BLaER1 treated with 17β-estradiol and CSF1 and Interleukin-3, amounts not matched to agents 10 nM and 100 nM (cell line): Measurements from ENCODE around the gene FAM83G.
A peak's percentile ranks its signal among the peaks of the same experiment; 100 is the strongest.

Experiments used
- H3K27ac ChIP-seq, 11 experiments: shearing (Covaris generic); formaldehyde crosslinking; 2 replicates each; pipeline ENCODE4 v1.8.1; 2022
- H3K27me3 ChIP-seq, 11 experiments: shearing (Covaris generic); formaldehyde crosslinking; 2 replicates each; pipeline ENCODE4 v1.8.1; 2022
- H3K36me3 ChIP-seq, 11 experiments: shearing (Covaris generic); formaldehyde crosslinking; 2 replicates each; pipeline ENCODE4 v1.8.1; 2022
- H3K4me1 ChIP-seq, 10 experiments: shearing (Covaris generic); formaldehyde crosslinking; 2 replicates each; pipeline ENCODE4 v1.8.1; 2022
- H3K4me2 ChIP-seq, 11 experiments: shearing (Covaris generic); formaldehyde crosslinking; 2 replicates each; pipeline ENCODE4 v1.8.1; 2022
- H3K4me3 ChIP-seq, 10 experiments: shearing (Covaris generic); formaldehyde crosslinking; 2 replicates each; pipeline ENCODE4 v1.8.1; 2022
- H3K9ac ChIP-seq, 11 experiments: shearing (Covaris generic); formaldehyde crosslinking; 2 replicates each; pipeline ENCODE4 v1.8.1; 2022
- H3K9me3 ChIP-seq, 11 experiments: shearing (Covaris generic); formaldehyde crosslinking; replicated peaks in 1 of 11; 2 replicates each; pipeline ENCODE4 v1.8.1; 2022
- H4K20me1 ChIP-seq, 11 experiments: shearing (Covaris generic); formaldehyde crosslinking; 2 replicates each; pipeline ENCODE4 v1.8.1; 2022
- Cebpa-rat ChIP-seq, 11 experiments: shearing (Covaris generic); IDR thresholded peaks; 2 replicates each; pipeline ENCODE4 v1.8.1; 2022

Gene FAM83G

DNA sequence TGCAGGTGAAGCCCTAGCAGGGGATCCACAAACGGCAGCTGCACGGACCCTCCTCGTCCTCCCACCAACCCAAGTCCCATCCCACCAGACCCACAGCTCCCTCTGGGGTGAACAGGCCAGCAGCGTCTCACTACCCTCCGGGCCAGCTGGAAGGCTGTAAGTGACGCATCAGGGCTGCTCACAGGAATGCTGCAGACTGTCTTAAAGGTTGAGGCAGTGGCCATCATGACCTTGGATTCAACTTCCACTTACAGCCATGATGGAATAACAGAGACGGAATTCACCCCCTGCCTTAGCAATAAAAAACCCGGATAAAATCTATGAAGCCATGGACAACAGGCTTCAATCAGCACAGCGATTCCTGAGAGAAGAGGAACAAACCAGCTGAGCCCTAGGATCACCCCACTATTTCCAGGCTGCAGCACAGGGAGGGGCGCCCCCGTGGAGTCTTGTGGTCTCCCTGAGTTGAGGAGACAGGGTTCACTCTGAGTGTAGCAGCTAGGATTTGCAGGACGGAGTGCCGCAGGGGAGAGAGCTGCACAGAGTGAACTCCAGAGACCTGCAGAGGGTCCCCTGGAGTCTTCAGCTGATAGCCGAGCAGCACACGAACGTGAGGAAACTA, 10.5 kb downstream of the FAM83G start:
- H3K27ac ChIP-seq: no peak overlapping the region

DNA sequence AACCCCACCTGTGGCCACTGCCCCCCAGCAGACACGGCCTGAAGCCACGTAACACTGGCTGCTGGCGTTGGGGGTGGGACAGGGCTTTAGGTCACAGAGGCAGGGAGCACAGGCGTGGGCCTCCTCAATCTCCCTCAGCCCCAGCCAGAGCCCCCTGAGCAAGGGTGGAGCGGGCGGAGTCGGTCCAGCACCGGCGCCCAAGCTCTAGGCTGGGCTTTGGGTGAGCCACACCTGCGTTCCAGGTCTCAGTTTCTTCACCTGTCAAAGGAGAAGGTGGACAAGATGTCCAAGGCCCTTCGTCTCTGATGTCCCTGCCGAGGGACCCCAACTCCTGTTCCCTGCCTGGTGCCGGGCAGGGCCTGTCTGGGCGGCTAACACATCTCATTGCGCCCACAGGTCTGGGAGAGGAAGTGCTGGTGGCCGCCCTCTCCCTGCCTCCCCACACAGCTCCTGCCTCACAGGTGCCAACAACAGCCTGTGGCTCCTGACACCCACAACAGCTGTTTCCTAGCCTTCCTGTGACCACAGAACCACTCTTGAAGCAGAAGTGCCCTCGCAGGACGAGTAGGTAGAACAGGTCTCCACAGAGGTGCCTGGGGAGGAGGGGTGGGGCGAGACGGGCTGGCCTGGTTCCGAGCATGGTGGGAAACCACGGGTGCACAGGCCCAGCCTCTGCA, 12.0 kb downstream of the FAM83G start:
- H3K27ac ChIP-seq: no peak overlapping the region
- no peak for TF ChIP-seq Cebpa-rat (IDR thresholded peaks at IDR 0.05)
- H3K4me1 ChIP-seq: peaks cover 6 to 17% (median 13%) of the 10 kb centered on the region in 10 experiments; a peak in 19 of 20 replicates
- peaks cover 0 to 34% (median 24%) of the 10 kb centered on the region in 11 experiments; a peak in 18 of 22 replicates for H3K27me3 ChIP-seq
- H3K4me2 ChIP-seq: peak overlapping the region; percentile 39 to 83 (median 72); a peak in 21 of 22 replicates
- H3K9me3 ChIP-seq: peaks cover 18 to 26% (median 20%) of the 10 kb centered on the region in 11 experiments
- H3K36me3 ChIP-seq: peaks cover 0 to 28% (median 0%) of the 10 kb centered on the region in 11 experiments; a peak in 3 of 22 replicates
- H3K4me3 ChIP-seq: no peak overlapping the region
- peaks cover 0 to 85% (median 4%) of the 10 kb centered on the region in 11 experiments; a peak in 11 of 22 replicates for H4K20me1 ChIP-seq
- H3K9ac ChIP-seq: peak overlapping the region in 2 of 11 experiments; percentile 12 to 14; a peak in 3 of 22 replicates

More for the DNA sequence above, 10.5 kb downstream of the FAM83G start:
- no peak for TF ChIP-seq Cebpa-rat (IDR thresholded peaks at IDR 0.05)
- Histone ChIP-seq H3K9ac (no peak overlapping the region), H3K4me1 (peaks cover 6 to 17% (median 13%) of the 10 kb centered on the region in 10 experiments; a peak in 19 of 20 replicates), H3K36me3 (peaks cover 0 to 16% (median 0%) of the 10 kb centered on the region in 11 experiments; a peak in 3 of 22 replicates), H3K4me2 (no peak overlapping the region), H3K4me3 (no peak overlapping the region), H3K27me3 (peaks cover 0 to 29% (median 19%) of the 10 kb centered on the region in 11 experiments; a peak in 16 of 22 replicates), H3K9me3 (peaks cover 18 to 26% (median 20%) of the 10 kb centered on the region in 11 experiments), H4K20me1 (peaks cover 0 to 86% (median 4%) of the 10 kb centered on the region in 11 experiments; a peak in 10 of 22 replicates)

DNA sequence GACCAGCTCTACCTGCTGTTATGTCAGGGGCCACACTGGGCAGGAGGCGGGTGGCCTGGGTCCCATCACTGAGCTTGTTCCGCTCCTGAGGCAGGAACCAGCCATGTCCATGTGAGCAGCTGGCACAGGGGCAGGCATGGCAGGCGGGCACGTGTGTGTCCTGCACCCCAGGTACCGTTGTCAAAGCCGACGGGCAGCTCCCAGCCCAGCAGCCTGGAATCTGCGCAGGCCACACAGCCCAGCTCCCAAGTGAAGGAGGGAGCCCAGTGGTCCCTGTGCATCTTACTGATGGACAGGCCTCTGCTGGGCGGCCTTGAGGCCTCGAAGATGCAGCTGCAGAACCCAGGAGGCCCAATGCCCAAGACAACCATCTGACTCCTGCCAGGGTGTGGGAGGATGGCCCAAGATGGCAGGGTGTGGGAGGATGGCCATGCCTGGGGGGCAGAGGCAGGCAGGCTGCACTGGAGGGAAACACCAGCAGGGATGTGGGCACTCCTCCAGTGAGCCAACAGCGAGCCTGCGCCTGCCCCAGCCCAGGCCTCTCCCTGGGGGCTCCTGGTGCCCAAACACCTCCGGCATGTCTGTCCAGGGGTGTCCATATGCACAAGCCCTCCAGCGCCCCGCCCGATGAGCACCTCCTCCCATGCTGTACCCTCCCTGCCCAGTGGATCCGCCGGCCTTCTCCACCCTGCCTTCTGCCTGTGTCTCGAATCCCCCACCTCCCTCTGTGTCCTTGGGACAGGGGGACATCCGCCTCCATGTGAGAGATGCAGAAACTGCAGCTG, 12.8 kb downstream of the FAM83G start:
- H3K4me2 ChIP-seq: peak overlapping the region in 9 of 11 experiments; percentile 57 to 83 (median 72); a peak in 12 of 22 replicates
- no peak overlapping the region for H3K9ac ChIP-seq
- no peak overlapping the region for H3K27ac ChIP-seq
- peaks cover 0 to 85% (median 4%) of the 10 kb centered on the region in 11 experiments; a peak in 11 of 22 replicates for H4K20me1 ChIP-seq
- H3K9me3 ChIP-seq: peaks cover 18 to 26% (median 20%) of the 10 kb centered on the region in 11 experiments
- peaks cover 0 to 33% (median 0%) of the 10 kb centered on the region in 11 experiments; a peak in 3 of 22 replicates for H3K36me3 ChIP-seq
- peaks cover 0 to 43% (median 33%) of the 10 kb centered on the region in 11 experiments; a peak in 18 of 22 replicates for H3K27me3 ChIP-seq
- H3K4me1 ChIP-seq: peaks cover 6 to 24% (median 19%) of the 10 kb centered on the region in 10 experiments; a peak in 19 of 20 replicates
- no peak for TF ChIP-seq Cebpa-rat (IDR thresholded peaks at IDR 0.05)
- H3K4me3 ChIP-seq: no peak overlapping the region

- Histone ChIP-seq H3K4me3 (no peak overlapping the region), H3K36me3 (peaks cover 0 to 29% (median 0%) of the 10 kb centered on the region in 11 experiments; a peak in 3 of 22 replicates), H3K27me3 (peaks cover 0 to 48% (median 34%) of the 10 kb centered on the region in 11 experiments; a peak in 18 of 22 replicates), H3K4me2 (no peak overlapping the region), H3K27ac (no peak overlapping the region), H4K20me1 (peaks cover 0 to 86% (median 4%) of the 10 kb centered on the region in 11 experiments; a peak in 11 of 22 replicates), H3K9me3 (peaks cover 8 to 14% (median 11%) of the 10 kb centered on the region in 11 experiments), H3K4me1 (peaks cover 6 to 30% (median 23%) of the 10 kb centered on the region in 10 experiments; a peak in 19 of 20 replicates), H3K9ac (no peak overlapping the region)
- TF ChIP-seq Cebpa-rat (IDR thresholded peaks at IDR 0.05): no peak
These were observed 14.2 kb downstream of the FAM83G start for GRCh38 chr17:18990331-18990730.

GRCh38 chr17:18988546-18989173, 15.9 kb downstream of the FAM83G start:
- H3K27me3 ChIP-seq: peaks cover 0 to 44% (median 28%) of the 10 kb centered on the region in 11 experiments; a peak in 18 of 22 replicates
- peaks cover 6 to 30% (median 23%) of the 10 kb centered on the region in 10 experiments; a peak in 19 of 20 replicates for H3K4me1 ChIP-seq
- no peak for TF ChIP-seq Cebpa-rat (IDR thresholded peaks at IDR 0.05)
- peaks cover 0 to 83% (median 4%) of the 10 kb centered on the region in 11 experiments; a peak in 11 of 22 replicates for H4K20me1 ChIP-seq
- H3K9me3 ChIP-seq: no peaks in the 10 kb centered on the region
- H3K36me3 ChIP-seq: peaks cover 0 to 29% (median 0%) of the 10 kb centered on the region in 11 experiments; a peak in 3 of 22 replicates
- no peak overlapping the region for H3K4me3 ChIP-seq
- no peak overlapping the region for H3K9ac ChIP-seq
- no peak overlapping the region for H3K4me2 ChIP-seq
- H3K27ac ChIP-seq: no peak overlapping the region

DNA sequence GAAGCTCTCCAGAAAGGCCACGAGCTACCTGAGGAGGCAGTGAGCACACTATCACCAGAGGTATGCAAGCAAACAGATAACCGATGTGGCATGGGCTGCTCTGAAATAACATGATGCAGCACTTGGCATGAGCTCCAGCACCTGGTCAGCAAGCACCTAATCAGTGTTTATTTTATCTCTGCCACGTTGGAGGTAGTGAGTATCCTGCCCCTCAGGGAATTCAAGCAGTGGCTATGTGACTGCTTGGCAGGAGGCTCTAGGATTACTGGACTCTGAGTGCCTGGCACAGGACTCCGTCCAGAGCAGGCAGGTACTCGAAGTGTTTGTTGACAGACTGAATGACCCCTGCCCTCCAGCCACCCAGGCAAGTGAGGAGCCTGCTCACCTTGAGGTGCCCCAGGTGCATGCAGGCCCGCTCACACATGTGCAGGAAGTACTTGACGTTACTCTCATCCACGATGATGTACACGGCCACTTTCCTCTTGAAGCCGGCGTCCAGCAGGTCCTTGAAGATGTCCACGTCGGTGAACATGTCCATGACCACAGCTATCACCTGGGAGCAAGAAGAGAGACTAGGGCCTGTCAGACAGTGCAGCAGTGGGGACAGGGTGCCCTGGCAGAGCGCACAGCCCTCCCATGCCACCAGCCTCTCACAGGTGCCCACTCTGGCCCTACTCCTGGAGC, 16.6 kb downstream of the FAM83G start:
- Histone ChIP-seq H3K27me3 (peaks cover 0 to 38% (median 22%) of the 10 kb centered on the region in 11 experiments; a peak in 16 of 22 replicates), H3K4me2 (no peak overlapping the region), H3K27ac (no peak overlapping the region), H3K4me1 (peaks cover 6 to 25% (median 21%) of the 10 kb centered on the region in 10 experiments; a peak in 19 of 20 replicates), H3K9me3 (no peaks in the 10 kb centered on the region), H3K9ac (no peak overlapping the region), H4K20me1 (peaks cover 0 to 76% (median 4%) of the 10 kb centered on the region in 11 experiments; a peak in 11 of 22 replicates), H3K36me3 (peaks cover 0 to 29% (median 0%) of the 10 kb centered on the region in 11 experiments; a peak in 3 of 22 replicates), H3K4me3 (no peak overlapping the region)
- no peak for TF ChIP-seq Cebpa-rat (IDR thresholded peaks at IDR 0.05)

DNA sequence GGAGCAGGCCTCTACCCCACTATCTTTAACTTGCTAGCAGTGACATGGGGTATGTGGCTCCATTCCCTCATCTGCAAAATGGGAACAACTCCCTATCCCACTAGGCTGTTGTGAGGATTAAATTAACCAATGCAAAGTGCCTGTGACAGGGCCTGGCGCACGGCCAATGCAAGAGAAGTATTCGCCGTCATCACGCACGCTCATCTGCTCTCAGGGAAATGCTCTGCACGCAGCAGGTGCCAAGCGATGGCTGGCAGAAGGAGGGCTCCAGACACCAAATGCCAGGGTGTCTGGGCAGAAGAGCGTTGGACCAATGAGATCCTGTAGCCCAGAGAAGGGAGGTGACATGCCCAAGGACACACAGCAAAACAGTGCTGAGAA, 17.3 kb downstream of the FAM83G start:
- H4K20me1 ChIP-seq: peaks cover 0 to 73% (median 1%) of the 10 kb centered on the region in 11 experiments; a peak in 11 of 22 replicates
- H3K4me1 ChIP-seq: peaks cover 6 to 17% (median 14%) of the 10 kb centered on the region in 10 experiments
- TF ChIP-seq Cebpa-rat (IDR thresholded peaks at IDR 0.05): no peak
- peaks cover 0 to 29% (median 0%) of the 10 kb centered on the region in 11 experiments; a peak in 3 of 22 replicates for H3K36me3 ChIP-seq
- H3K27me3 ChIP-seq: peaks cover 0 to 30% (median 15%) of the 10 kb centered on the region in 11 experiments; a peak in 14 of 22 replicates
- no peak overlapping the region for H3K9ac ChIP-seq
- peak overlapping the region in 8 of 11 experiments; percentile 21 to 48 (median 43); a peak in 13 of 22 replicates for H3K4me2 ChIP-seq
- H3K27ac ChIP-seq: no peak overlapping the region
- no peak overlapping the region for H3K4me3 ChIP-seq
- H3K9me3 ChIP-seq: no peaks in the 10 kb centered on the region
